Omental fat pad (tissue), 4 donors: ENCODE results near the gene ZCCHC17. TPM values are rescaled to one million over a fixed set of nuclear protein-coding genes. Genes with fewer than 3 reads are reported as not detected.

Experiments
- ATAC-seq: fragments of 150-250 bp; one replicate; pipeline ENCODE4 v1.9.1; 2016; ENCODE audit warnings: mild to moderate bottlenecking, moderate library complexity; ENCODE audit not compliant: low FRiP score
- DNase-seq: peaks from one replicate; pipeline ENCODE4 v3.0.0-alpha.2; 2019; ENCODE audit warnings: low spot score
- total RNA-seq, 4 donors: library from RNA; depleted of rRNA; stranded (reverse); fragments of >200 nt; gene quantifications; one replicate each; pipeline ENCODE4 v1.1.0, GENCODE V29; 2016
- TF ChIP-seq, protein P1 (sequence below), 3 donors: fragments of 450-650 bp; IDR thresholded peaks; one replicate each; pipeline ENCODE4 v1.5.1; 2016 to 2017; ENCODE audit warnings: antibody characterized with exemption in 3 of 3, mild to moderate bottlenecking in 3 of 3, moderate library complexity in 2 of 3

The ZCCHC17 gene
- total RNA-seq, 4 donors from 2014 or later, result 18.3 to 22.5 (median 18.8) TPM

DNA sequence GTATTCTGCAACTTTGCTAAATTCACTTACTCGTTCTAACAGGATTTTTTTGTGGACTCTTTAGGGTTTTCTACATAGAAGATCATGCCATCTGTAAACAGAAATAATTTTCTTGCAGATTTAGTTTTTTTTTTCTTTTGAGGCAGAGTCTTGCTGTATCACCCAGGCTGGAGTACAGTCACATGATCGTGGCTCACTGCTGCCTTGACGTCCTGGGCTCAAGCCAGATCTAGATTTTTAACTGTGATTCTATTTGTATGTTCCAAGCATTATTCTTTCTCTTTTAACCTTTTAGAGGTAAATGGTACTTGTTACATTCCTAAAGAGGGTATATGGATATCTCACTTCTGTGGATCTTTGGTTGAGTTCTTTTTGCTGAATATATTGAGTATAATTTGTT lies 57.5 kb downstream of the ZCCHC17 start:
- ATAC-seq (no peak), DNase-seq (no peak)
- TF ChIP-seq, protein P1, sequence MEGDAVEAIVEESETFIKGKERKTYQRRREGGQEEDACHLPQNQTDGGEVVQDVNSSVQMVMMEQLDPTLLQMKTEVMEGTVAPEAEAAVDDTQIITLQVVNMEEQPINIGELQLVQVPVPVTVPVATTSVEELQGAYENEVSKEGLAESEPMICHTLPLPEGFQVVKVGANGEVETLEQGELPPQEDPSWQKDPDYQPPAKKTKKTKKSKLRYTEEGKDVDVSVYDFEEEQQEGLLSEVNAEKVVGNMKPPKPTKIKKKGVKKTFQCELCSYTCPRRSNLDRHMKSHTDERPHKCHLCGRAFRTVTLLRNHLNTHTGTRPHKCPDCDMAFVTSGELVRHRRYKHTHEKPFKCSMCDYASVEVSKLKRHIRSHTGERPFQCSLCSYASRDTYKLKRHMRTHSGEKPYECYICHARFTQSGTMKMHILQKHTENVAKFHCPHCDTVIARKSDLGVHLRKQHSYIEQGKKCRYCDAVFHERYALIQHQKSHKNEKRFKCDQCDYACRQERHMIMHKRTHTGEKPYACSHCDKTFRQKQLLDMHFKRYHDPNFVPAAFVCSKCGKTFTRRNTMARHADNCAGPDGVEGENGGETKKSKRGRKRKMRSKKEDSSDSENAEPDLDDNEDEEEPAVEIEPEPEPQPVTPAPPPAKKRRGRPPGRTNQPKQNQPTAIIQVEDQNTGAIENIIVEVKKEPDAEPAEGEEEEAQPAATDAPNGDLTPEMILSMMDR (IDR thresholded peaks at IDR 0.05), result no peak

DNA sequence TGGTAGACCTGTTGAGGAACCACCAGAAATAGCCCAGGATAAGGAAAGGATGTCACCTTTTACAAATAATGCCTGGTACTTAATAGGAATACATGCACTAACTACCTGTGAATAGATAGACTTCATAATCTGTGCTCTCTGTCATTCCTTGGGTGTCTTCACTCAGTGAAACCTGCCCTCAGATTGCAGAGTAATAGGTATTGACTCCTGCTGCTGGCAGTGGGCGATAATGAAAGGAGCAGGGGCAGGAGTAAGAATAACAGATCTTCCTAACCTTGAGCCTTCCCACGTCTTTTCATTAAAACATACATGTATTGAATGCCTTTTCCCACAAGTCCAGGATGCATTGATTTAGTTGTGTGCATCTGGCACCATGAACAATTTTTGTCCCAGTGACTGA lies 59.6 kb downstream of the ZCCHC17 start:
- ATAC-seq, result no peak
- TF ChIP-seq, protein P1 (IDR thresholded peaks at IDR 0.05), result no peak
- DNase-seq, result no peak

DNA sequence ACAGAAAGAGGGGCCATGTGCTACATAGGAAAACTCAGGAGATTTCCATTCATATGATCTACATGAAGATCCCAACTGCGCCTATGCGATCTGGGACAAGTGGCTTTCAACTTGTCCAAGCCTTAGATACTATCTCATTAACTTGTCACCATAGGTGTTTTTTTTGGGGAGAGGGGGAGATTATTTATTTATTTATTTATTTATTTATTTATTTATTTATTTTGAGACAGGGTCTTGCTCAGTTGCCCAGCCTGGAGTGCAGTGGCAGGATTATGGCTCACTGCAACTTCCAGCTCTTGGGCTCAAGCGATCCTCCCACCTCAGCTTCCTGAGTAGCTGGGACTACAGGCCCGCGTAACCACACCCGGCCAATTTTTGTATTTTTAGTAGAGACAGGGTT lies 64.8 kb downstream of the ZCCHC17 start:
- DNase-seq (no peak), ATAC-seq (no peak)
- TF ChIP-seq, protein P1 (IDR thresholded peaks at IDR 0.05), result no peak

DNA sequence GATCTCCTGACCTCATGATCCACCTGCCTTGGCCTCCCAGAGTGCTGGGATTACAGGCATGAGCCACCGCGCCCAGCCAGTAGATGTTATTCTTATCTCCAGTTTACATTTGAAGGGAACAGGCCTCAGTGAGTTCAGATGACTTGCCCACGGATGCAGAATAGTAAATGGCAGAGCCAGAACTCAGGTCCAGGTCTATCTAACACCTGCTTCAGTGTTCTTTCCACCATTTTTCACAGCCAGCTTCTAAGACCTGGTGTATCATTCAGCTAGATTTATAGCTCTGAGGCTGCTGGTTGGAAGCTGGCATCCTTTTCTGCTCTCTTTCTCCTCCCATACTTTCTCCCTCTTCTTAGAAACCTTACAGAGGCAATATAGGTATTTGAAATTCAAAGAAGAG lies 65.2 kb downstream of the ZCCHC17 start:
- DNase-seq (no peak), ATAC-seq (no peak)
- TF ChIP-seq, protein P1 (IDR thresholded peaks at IDR 0.05), result no peak

DNA sequence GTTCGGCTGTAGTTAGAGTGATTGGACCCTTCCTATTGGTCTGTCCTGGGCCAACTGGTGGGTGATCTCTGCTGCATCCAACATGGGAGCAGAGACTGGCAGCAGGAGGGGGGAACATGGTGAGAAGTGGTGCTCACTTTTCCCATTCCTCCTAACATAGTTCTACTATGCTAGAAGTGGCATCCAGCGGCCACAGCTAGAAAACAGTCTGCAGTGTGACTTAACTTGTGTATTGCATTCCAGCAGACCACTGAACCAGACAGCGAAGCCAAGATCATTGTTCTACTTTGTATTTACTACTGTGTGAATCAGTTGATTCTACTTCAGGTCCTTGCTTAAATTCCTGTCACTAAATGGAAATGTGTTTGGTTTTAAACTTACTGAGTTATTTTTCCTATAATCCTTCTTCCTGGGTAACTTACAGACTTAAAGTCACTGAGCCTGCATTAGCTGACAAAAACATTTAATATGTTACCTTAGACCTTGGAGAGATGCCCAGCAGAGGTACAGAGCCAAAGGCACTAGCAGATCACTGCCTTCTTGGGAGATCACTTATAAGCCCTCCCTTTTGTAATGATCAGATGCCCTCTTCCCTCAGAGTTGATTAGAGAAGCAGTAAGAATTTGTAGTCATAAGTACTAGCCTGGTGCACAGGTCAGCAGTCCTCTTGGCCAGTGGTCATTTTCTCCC lies 67.9 kb downstream of the ZCCHC17 start:
- no peak for ATAC-seq
- TF ChIP-seq, protein P1 (IDR thresholded peaks at IDR 0.05), result no peak
- DNase-seq, result no peak

DNA sequence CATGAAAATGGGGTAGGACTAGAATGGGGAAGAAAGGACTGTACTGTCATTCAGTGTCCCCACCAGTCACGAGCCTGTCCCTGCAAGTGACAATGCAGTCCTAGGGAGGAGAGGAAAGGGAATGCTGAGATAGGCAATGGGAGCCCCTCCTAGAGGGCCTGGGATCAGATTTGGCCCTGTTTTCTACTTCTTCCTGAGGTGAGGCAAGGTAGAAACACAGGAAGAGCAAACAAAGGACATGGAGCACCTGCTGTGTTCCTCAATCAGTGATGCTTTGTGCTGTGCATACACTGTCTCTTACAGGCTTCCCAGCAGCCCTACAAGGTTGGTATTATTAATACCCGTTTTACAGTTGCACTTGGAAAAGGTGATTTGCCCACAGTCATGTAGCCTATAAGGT lies 70.0 kb downstream of the ZCCHC17 start:
- ATAC-seq (no peak), DNase-seq (no peak)
- TF ChIP-seq, protein P1 (IDR thresholded peaks at IDR 0.05), result no peak

DNA sequence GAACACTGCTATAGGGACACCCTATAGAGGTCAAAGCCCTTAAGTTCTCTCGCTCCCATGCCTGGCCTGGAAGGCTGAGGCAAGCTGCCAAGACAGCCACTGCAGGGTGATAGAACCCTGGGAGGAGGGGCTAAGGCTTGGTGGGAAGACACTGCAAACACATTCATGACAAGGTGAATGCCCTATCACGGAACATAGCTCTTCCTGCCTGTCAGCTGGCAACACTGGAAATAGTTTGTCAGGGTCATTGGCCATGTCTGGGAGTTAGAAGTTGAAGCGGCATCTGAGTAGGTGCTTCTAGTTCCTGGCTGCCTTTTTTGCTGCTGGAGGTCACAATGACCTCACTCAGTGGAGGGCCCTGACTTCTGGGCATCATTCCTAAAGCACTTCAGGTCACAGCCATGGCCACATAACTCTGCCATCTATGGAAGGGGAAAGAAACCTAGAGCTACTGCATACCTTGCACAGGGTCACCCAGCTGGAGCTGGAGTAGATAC lies 71.8 kb downstream of the ZCCHC17 start:
- ATAC-seq, result no peak

More for the DNA sequence above, 71.8 kb downstream of the ZCCHC17 start:
- DNase-seq, result no peak
- TF ChIP-seq, protein P1 (IDR thresholded peaks at IDR 0.05), result no peak
